GM06990 (cell line): ENCODE data around the gene FAM89B.
A peak's percentile ranks its signal among the peaks of the same experiment; 100 is the strongest.

Source experiments
- DNase-seq: peaks from one replicate; pipeline ENCODE4 v3.0.0-alpha.2; 2011; ENCODE audit not compliant: insufficient read length; ENCODE audit errors: extremely low read depth
- H3K27me3 ChIP-seq: replicated peaks from 2 replicates; pipeline ENCODE4 v1.6.0; 2011; ENCODE audit warnings: low read length; ENCODE audit not compliant: control insufficient read depth, insufficient read depth
- H3K36me3 ChIP-seq: 2 replicates; pipeline ENCODE4 v1.5.1; 2011; ENCODE audit warnings: low read length; ENCODE audit not compliant: control insufficient read depth, insufficient read depth
- H3K4me3 ChIP-seq: replicated peaks from 2 replicates; pipeline ENCODE4 v1.5.1; 2011; ENCODE audit warnings: low read depth, mild to moderate bottlenecking, control low read depth, low read length
- TF ChIP-seq, protein P1 (sequence below): IDR thresholded peaks from 2 replicates; pipeline ENCODE4 v1.5.1; 2011; ENCODE audit warnings: low read length, control low read depth, mild to moderate bottlenecking, inconsistent platforms; ENCODE audit not compliant: insufficient read depth, poor library complexity, severe bottlenecking

Gene FAM89B

DNA sequence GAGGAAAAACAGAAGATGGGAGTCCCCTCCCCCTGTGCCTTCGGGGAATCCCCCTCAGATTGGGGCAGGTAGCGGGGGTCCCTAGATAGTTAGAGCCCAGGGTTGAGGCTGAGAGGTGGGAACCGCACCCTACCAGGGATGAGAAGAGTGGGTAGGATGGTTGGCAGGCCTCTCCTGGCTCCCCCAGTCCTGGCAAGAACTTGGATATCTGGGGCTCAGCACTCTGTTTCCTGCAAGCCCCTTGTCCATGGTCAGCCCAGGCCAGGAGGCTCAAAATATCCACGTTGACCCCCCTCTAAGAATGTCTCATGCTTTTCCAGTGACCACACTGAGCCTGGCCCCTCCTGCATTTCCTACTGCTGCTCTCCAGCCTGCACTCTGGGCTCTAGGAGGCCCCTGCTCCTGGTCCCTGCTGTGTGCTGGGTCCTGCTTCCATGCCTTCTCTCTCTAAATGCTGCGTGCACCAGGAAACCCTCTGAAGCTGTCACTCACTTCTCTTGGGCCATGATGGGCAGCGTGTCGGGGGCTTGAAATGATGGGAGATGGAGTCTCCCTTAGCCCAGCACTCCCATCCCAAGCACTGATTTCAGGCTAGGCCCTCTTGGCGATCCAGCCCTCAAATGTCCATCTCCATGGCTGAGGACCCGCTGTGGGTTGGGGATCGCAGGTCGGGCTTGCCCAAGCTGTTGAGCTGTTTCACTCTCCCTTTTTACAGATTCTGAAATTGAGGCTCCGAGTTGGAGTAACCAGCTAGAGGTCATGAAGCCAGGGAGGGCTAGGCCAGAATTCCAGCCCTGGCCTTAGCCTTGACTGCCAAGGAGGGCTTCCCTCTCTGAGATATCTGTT lies 39.6 kb downstream of the FAM89B start:
- Histone ChIP-seq H3K4me3 (peak overlapping the region; percentile 96), H3K27me3 (no peaks in the 10 kb centered on the region), H3K36me3 (peaks cover 20% of the 10 kb centered on the region)
- no peak for DNase-seq
- TF ChIP-seq, protein P1, sequence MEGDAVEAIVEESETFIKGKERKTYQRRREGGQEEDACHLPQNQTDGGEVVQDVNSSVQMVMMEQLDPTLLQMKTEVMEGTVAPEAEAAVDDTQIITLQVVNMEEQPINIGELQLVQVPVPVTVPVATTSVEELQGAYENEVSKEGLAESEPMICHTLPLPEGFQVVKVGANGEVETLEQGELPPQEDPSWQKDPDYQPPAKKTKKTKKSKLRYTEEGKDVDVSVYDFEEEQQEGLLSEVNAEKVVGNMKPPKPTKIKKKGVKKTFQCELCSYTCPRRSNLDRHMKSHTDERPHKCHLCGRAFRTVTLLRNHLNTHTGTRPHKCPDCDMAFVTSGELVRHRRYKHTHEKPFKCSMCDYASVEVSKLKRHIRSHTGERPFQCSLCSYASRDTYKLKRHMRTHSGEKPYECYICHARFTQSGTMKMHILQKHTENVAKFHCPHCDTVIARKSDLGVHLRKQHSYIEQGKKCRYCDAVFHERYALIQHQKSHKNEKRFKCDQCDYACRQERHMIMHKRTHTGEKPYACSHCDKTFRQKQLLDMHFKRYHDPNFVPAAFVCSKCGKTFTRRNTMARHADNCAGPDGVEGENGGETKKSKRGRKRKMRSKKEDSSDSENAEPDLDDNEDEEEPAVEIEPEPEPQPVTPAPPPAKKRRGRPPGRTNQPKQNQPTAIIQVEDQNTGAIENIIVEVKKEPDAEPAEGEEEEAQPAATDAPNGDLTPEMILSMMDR: no peak

- TF ChIP-seq, protein P1: no peak
- Histone ChIP-seq H3K27me3 (no peaks in the 10 kb centered on the region), H3K36me3 (peaks cover 18% of the 10 kb centered on the region), H3K4me3 (peak overlapping the region; percentile 96)
- no peak for DNase-seq
Measured at GRCh38 chr11:65612691-65613090, 40.4 kb downstream of the FAM89B start.

DNA sequence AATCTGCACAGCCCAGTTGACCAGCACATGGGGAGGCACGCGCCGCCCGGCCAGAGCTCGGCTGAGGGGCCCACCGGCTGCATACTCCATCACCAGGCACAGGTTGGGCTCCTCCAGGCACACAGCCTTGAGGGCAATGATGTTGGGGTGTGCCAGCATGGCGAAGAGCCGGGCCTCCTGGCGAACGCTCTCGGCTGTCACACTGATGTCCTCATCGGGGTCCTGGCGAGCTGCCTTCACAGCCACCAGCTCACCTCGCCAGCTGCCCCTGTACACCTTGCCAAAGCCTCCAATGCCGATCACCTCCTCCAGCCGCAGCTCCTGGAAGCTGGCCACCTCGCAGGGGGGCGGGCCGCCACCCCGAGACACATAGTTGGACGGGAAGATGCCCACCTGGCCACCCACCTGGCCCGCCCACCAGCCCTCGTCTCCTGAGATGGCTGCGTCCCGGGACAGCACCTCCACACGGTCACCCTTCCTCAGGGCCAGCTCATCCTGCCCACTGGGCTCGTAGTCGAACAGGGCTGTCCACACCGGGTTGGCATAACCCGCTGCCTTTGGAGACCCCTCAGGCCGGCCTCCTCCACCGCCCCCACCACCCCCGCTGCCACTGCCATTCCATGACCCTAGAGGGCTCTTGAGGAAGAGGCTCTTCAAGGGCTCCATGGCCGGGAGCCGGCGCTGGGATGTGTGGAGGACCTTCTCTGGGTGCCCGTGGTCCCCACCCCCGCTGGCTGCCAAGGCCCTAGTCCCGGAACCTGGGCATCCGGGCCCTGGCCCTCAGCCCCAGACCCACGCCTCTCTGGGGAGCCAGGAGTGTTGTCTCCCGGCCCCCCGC lies 41.0 kb downstream of the FAM89B start:
- Histone ChIP-seq H3K27me3 (no peaks in the 10 kb centered on the region), H3K4me3 (peak overlapping the region; percentile 96), H3K36me3 (peaks cover 18% of the 10 kb centered on the region)
- no peak for DNase-seq
- TF ChIP-seq, protein P1: no peak

DNA sequence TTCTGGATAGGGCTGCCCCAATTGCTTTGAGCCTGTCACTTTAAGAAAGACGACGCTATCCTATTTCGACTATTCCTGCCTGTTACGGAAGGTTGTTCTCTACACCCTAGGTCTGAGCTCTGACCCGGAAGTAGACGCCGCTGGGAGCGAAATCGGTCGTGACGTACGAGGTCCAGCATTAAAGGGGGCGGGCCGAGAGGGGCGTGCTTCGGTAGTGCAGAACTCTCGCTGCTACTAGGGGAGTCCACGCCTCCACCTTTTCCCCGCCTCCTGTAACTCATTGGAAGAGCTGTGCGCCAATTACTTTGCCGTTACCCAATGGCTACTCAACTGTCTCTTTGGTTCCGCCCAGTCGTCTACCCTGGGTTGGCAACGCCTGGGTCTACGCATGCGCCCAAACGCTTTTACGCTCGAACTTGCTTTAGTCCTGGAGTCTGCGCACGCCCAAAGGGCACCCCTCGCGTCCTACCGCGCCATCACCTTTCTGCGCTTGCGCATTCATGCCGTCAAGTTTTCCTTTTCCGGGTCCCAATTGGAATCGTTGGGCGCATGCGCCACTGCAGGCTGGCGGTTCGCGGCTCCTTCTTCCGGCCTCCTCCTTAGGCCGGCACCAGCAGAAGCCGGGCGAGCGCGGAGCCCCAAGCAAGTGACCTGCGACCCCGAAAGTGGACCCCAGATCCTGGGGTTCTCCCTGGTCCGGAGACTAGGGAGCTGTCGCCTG lies 43.1 kb downstream of the FAM89B start, which contains the start of gene PCNX3:
TSS of gene PCNX3 (plus strand) at position 548 of the 721 bp plus-strand sequence. CDS start 536 bp downstream, outside the sequence.
- DNase-seq: peak; percentile 98
- Histone ChIP-seq H3K4me3 (peak within 1 kb of the TSS; percentile 96), H3K36me3 (peaks cover 30% of the 10 kb centered on the region), H3K27me3 (no peaks in the 10 kb centered on the region)
- TF ChIP-seq, protein P1: no peak

GRCh38 chr11:65615950-65616574 lies 43.7 kb downstream of the FAM89B start:
- TF ChIP-seq, protein P1: no peak
- Histone ChIP-seq H3K4me3 (peak overlapping the region; percentile 84), H3K27me3 (no peaks in the 10 kb centered on the region), H3K36me3 (peaks cover 34% of the 10 kb centered on the region)
- DNase-seq: no peak
